Measurements from ENCODE around the gene SLC4A1.

GRCh38 chr17:44311562-44312181 lies 43.7 kb upstream of the SLC4A1 start:
- TF ChIP-seq CTCF (IDR thresholded peaks at IDR 0.05) = no peak
- TF ChIP-seq ZSCAN18 (CRISPR knock-in tag; IDR thresholded peaks at IDR 0.05) = no peak
- no peak for TF ChIP-seq SMAD3 (CRISPR knock-in tag; IDR thresholded peaks at IDR 0.05; ENCODE audit: borderline replicate concordance)
- no peak for TF ChIP-seq STAT6 (CRISPR knock-in tag; conservative IDR thresholded peaks at IDR 0.05; ENCODE audit: low read depth)
- TF ChIP-seq ZMAT4 (CRISPR knock-in tag; IDR thresholded peaks at IDR 0.05) = no peak
- no peak for TF ChIP-seq NFE2L1 (CRISPR knock-in tag; IDR thresholded peaks at IDR 0.05)
- no peak for TF ChIP-seq CREM (CRISPR knock-in tag; IDR thresholded peaks at IDR 0.05)
- TF ChIP-seq ATF6 (CRISPR knock-in tag; IDR thresholded peaks at IDR 0.05) = no peak
- no peak for TF ChIP-seq CREB1 (CRISPR knock-in tag; IDR thresholded peaks at IDR 0.05)
- no peak for TF ChIP-seq JUN (CRISPR knock-in tag; IDR thresholded peaks at IDR 0.05)
- no peak for TF ChIP-seq MLX (CRISPR knock-in tag; IDR thresholded peaks at IDR 0.05)
- TF ChIP-seq FOXP1 (CRISPR knock-in tag; IDR thresholded peaks at IDR 0.05; ENCODE audit: borderline replicate concordance) = no peak
- TF ChIP-seq GABPB1 (CRISPR knock-in tag; IDR thresholded peaks at IDR 0.05) = no peak
